MM.1S (cell line): ENCODE measurements around the gene RUFY2.
A peak's percentile ranks its signal among the peaks of the same experiment; 100 is the strongest.

Source experiments
- DNase-seq: peaks from one replicate; pipeline ENCODE4 v3.0.0-alpha.2; 2015
- H2AFZ ChIP-seq: fragments of 300-600 bp; sonication (generic); 2 replicates; pipeline ENCODE4 v1.6.0; 2016; ENCODE audit warnings: antibody characterized with exemption, low read length
- H3F3A ChIP-seq: fragments of 300-600 bp; sonication (generic); 2 replicates; pipeline ENCODE4 v1.6.1; 2016; ENCODE audit warnings: mild to moderate bottlenecking, antibody characterized with exemption, low read length, moderate library complexity, mixed read lengths; ENCODE audit not compliant: insufficient read depth
- H3K27ac ChIP-seq: fragments of 300-600 bp; sonication (generic); 2 replicates; pipeline ENCODE4 v1.5.1; 2016; ENCODE audit warnings: mild to moderate bottlenecking, low read length
- H3K27me3 ChIP-seq: fragments of 300-600 bp; sonication (generic); replicated peaks from 2 replicates; pipeline ENCODE4 v1.6.0; 2016; ENCODE audit warnings: low read length; ENCODE audit not compliant: insufficient read depth
- H3K36me3 ChIP-seq: fragments of 300-600 bp; sonication (generic); replicated peaks from 2 replicates; pipeline ENCODE4 v1.6.1; 2016; ENCODE audit warnings: mild to moderate bottlenecking, low read length, mixed read lengths; ENCODE audit not compliant: insufficient read depth
- H3K4me1 ChIP-seq: fragments of 300-600 bp; sonication (generic); 2 replicates; pipeline ENCODE4 v1.6.1; 2016; ENCODE audit warnings: low read length, mixed read lengths
- H3K4me2 ChIP-seq: fragments of 300-600 bp; sonication (generic); 2 replicates; pipeline ENCODE4 v1.6.0; 2016; ENCODE audit warnings: low read depth, low read length
- H3K4me3 ChIP-seq: fragments of 300-600 bp; sonication (generic); 2 replicates; pipeline ENCODE4 v1.5.1; 2016; ENCODE audit warnings: low read length, mixed read lengths
- H3K79me2 ChIP-seq: fragments of 300-600 bp; sonication (generic); 2 replicates; pipeline ENCODE4 v1.6.1; 2016; ENCODE audit warnings: mixed run types, low read length, mixed read lengths
- H3K9ac ChIP-seq: fragments of 300-600 bp; sonication (generic); 2 replicates; pipeline ENCODE4 v1.6.1; 2016; ENCODE audit warnings: low read length, mixed read lengths
- H3K9me2 ChIP-seq: fragments of 300-600 bp; sonication (generic); replicated peaks from 2 replicates; pipeline ENCODE4 v1.6.1; 2016; ENCODE audit warnings: mild to moderate bottlenecking, low read length, mixed read lengths; ENCODE audit not compliant: insufficient read depth
- H3K9me3 ChIP-seq: fragments of 300-600 bp; sonication (generic); replicated peaks from 2 replicates; pipeline ENCODE4 v1.6.1; 2016; ENCODE audit warnings: mild to moderate bottlenecking, low read length, mixed read lengths; ENCODE audit not compliant: insufficient read depth
- H4K20me1 ChIP-seq: fragments of 300-600 bp; sonication (generic); 2 replicates; pipeline ENCODE4 v1.6.1; 2016; ENCODE audit warnings: mild to moderate bottlenecking, low read length, moderate library complexity, mixed read lengths; ENCODE audit not compliant: insufficient read depth
- EZH2 ChIP-seq: fragments of 300-600 bp; sonication (generic); optimal IDR thresholded peaks from 2 replicates; pipeline ENCODE3; 2017; ENCODE audit warnings: low read depth, mild to moderate bottlenecking, antibody characterized with exemption, low read length, mixed read lengths
- EZH2phosphoT487 ChIP-seq: fragments of 300-600 bp; sonication (generic); IDR thresholded peaks from 2 replicates; pipeline ENCODE4 v1.6.1; 2018; ENCODE audit warnings: antibody characterized with exemption, low read length
- TF ChIP-seq, protein P1 (sequence below): fragments of 300-600 bp; sonication (generic); IDR thresholded peaks from 2 replicates; pipeline ENCODE4 v1.5.1; 2016; ENCODE audit warnings: antibody characterized with exemption, low read length, mixed read lengths

The RUFY2 gene

DNA sequence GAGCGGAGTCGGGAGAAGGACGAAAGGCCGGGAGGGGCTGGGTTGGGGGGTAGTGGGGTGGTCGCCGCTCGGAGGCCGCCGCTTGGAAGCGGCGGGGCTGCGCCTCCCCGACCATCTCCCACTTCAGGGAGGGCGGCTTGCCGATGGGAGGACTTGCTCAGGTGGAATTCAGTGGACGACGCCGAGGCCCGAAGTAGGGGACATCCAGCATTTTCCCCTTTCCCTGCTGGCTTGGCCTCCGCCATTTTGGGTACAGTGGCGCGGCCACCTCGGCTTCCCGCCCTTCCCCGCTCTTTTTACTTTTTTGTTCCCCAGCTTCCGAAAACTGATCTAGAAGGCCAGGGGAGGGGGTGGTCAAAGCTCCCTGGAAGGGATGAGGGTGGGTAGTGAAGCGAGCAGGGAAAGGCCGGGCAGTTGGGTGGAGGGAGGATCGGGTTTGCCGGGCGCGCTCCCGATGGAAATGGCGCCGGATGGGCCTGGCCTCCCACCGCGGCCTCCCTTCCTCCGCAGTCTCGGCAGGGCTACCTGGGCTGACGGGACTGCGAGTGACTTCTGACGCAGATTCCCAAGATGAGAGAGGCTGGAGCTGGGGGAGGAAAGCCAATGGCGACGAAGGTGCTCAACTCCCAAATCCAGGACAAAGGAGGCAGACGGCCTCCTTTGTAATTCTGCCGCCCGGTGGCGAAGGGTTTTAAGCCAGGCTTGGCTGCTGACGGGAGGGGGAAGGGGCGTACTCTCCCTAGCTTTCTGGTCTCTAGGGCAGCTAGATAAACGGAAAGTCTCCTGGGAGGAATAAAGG lies 74.6 kb downstream of the RUFY2 start, which contains the start of gene PBLD:
PBLD (minus strand) TSS at position 670 of the 799 bp plus-strand sequence. CDS start 26,084 bp downstream, outside the sequence.
- Histone ChIP-seq H4K20me1 (peaks cover 46% of the 10 kb centered on the region), H3K9me2 (no peaks in the 10 kb centered on the region), H3K79me2 (peaks cover 56% of the 10 kb centered on the region), H3K27me3 (no peaks in the 10 kb centered on the region), H3F3A (peaks cover 18% of the 10 kb centered on the region; the same call in 1 of the 2 replicates), H3K9me3 (no peaks in the 10 kb centered on the region), H3K36me3 (peaks cover 13% of the 10 kb centered on the region; the same call in 1 of the 2 replicates), H3K4me2 (peak within 1 kb of the TSS; percentile 74), H3K27ac (peak within 1 kb of the TSS; percentile 88), H2AFZ (peak within 1 kb of the TSS; percentile 66; the same call in 1 of the 2 replicates), H3K4me1 (peaks cover 16% of the 10 kb centered on the region; the same call in 1 of the 2 replicates), H3K4me3 (peak within 1 kb of the TSS; percentile 97), H3K9ac (peak within 1 kb of the TSS; percentile 99)
- peak; percentile 69 for DNase-seq
- TF ChIP-seq EZH2phosphoT487, result no peak
- TF ChIP-seq, protein P1, sequence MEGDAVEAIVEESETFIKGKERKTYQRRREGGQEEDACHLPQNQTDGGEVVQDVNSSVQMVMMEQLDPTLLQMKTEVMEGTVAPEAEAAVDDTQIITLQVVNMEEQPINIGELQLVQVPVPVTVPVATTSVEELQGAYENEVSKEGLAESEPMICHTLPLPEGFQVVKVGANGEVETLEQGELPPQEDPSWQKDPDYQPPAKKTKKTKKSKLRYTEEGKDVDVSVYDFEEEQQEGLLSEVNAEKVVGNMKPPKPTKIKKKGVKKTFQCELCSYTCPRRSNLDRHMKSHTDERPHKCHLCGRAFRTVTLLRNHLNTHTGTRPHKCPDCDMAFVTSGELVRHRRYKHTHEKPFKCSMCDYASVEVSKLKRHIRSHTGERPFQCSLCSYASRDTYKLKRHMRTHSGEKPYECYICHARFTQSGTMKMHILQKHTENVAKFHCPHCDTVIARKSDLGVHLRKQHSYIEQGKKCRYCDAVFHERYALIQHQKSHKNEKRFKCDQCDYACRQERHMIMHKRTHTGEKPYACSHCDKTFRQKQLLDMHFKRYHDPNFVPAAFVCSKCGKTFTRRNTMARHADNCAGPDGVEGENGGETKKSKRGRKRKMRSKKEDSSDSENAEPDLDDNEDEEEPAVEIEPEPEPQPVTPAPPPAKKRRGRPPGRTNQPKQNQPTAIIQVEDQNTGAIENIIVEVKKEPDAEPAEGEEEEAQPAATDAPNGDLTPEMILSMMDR, result peak; percentile 52

DNA sequence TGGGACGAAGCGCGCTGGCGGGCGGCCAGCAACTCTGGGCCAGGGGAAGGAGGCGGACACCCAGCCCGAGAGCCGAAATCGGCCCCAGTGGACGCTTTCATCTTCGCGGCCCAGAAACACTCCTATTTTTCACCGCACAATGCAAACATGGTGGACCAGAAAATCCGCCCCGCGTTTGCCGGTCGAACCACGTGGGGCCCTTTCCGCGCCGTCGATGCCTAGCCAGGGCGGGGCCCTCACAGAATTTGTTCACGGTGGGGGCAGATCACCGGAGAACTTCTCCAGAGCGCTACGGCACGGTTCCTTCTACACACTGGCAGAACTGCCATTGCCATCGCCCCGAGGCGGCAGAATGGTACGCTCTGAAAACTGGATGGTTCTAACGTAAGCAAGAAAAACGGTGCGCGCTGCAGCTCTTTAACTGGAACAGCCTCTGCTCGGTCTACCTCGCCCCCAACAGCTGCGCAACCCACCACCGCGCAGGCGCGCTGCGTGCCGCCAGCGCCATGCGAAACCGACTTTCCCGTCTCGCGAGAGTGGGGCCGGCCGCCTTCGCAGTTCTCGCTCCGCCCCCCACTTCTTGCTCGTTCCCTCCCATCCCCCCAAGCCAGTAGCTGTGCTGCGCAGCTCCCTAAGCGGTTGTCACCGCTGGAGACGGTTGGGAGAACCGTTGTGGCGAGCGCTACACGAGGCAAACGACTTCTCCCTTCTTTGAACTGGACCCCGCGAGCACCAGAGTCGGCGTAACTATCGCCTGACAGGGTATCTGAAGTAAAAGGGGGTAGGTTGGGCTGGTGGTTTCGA lies 75.4 kb downstream of the RUFY2 start, which contains the start of gene HNRNPH3:
HNRNPH3 (plus strand) TSS at position 610 of the 804 bp plus-strand sequence. CDS start 5,158 bp downstream, outside the sequence.
- Histone ChIP-seq H3K79me2 (peaks cover 48% of the 10 kb centered on the region), H3K4me1 (peaks cover 9% of the 10 kb centered on the region; the same call in 1 of the 2 replicates), H3K27ac (peak within 1 kb of the TSS; percentile 88), H4K20me1 (peaks cover 38% of the 10 kb centered on the region), H3K9ac (peak within 1 kb of the TSS; percentile 99), H3K4me3 (peak within 1 kb of the TSS; percentile 97), H3K9me3 (no peaks in the 10 kb centered on the region), H3K9me2 (no peaks in the 10 kb centered on the region), H2AFZ (peak within 1 kb of the TSS; percentile 69), H3K4me2 (peak within 1 kb of the TSS; percentile 74), H3F3A (peaks cover 18% of the 10 kb centered on the region; the same call in 1 of the 2 replicates), H3K36me3 (peaks cover 5% of the 10 kb centered on the region; the same call in 1 of the 2 replicates), H3K27me3 (no peaks in the 10 kb centered on the region)
- TF ChIP-seq, protein P1, result no peak
- TF ChIP-seq EZH2phosphoT487 (no peak), EZH2 (no peak)
- DNase-seq, result peak; percentile 98

DNA sequence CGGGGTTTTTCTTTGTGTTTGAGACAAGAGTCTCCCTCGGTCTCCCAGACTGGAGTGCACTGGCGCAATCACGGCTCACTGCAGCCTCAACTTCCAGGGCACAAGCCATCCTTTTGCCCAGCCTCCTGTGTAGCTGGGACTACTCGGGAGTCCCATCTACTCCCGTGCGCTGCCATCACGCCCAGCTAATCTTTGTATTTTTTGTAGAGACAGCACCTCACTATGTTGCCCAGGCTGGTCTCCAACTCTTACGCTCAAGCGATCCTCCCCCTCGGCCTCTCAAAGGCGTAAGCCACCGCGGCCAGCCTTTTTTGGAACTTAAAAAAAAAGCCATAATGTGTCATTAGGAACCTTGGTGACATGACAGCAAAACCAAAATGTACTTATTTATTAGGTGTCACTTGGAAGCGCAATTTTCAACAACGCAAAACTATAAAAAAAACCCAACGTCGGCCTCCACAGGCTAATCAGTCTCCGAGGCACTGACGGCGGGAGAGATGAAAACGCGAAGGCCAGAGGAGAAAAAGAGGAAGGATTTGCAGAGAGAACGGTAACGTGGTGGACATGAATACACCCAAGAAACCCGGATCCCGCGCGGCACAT lies 76.1 kb downstream of the RUFY2 start:
- no peak for TF ChIP-seq EZH2phosphoT487
- TF ChIP-seq, protein P1, result no peak
- TF ChIP-seq EZH2, result no peak
- Histone ChIP-seq H3K9me3 (no peaks in the 10 kb centered on the region), H3K36me3 (no peaks in the 10 kb centered on the region), H3K9me2 (no peaks in the 10 kb centered on the region), H3K9ac (peak overlapping the region; percentile 99), H2AFZ (peak overlapping the region; percentile 69), H3K27ac (peak overlapping the region; percentile 88), H3K4me1 (peaks cover 6% of the 10 kb centered on the region; the same call in 1 of the 2 replicates), H3K27me3 (no peaks in the 10 kb centered on the region), H3K4me2 (peak overlapping the region; percentile 74), H4K20me1 (peaks cover 31% of the 10 kb centered on the region), H3F3A (peaks cover 18% of the 10 kb centered on the region; the same call in 1 of the 2 replicates), H3K4me3 (peak overlapping the region; percentile 97), H3K79me2 (peaks cover 41% of the 10 kb centered on the region)
- DNase-seq, result no peak
